ENCODE data around the gene RAB33A.
"Not testable (repeated sequence)": the region's sequence is repeated elsewhere in the genome, so short reads cannot be mapped to it uniquely, and the experiment has no call there.

RAB33A gene

DNA sequence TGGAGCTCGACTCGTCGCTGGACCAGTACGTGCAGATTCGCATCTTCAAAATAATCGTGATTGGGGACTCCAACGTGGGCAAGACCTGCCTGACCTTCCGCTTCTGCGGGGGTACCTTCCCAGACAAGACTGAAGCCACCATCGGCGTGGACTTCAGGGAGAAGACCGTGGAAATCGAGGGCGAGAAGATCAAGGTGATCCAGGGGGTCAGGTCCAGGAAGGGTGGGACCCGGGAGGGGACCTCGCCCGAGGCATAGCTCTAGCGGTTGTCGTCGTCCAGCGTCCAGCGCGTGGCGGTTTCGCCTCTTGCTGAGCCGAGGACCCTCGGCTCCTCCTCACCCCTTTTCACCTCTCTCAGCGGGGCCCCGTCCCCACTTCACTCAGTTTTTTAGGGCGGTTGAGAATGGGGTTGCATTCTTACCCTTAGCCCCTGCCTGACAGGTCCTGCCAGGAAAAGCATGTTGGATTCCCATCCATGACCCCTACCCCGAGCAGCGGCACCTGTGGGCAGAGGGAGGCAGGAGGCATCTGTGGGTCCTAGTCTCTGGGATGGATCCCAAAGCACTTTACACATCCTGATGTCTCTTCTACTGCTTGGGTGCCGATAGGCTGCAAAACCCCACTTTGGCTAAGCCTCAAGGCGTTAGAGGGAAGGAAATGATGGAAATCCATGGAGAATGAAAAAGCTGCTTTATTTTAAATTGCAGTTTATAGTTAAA is 524 bp downstream of the RAB33A start:
- DNase-seq, result no peak

DNA sequence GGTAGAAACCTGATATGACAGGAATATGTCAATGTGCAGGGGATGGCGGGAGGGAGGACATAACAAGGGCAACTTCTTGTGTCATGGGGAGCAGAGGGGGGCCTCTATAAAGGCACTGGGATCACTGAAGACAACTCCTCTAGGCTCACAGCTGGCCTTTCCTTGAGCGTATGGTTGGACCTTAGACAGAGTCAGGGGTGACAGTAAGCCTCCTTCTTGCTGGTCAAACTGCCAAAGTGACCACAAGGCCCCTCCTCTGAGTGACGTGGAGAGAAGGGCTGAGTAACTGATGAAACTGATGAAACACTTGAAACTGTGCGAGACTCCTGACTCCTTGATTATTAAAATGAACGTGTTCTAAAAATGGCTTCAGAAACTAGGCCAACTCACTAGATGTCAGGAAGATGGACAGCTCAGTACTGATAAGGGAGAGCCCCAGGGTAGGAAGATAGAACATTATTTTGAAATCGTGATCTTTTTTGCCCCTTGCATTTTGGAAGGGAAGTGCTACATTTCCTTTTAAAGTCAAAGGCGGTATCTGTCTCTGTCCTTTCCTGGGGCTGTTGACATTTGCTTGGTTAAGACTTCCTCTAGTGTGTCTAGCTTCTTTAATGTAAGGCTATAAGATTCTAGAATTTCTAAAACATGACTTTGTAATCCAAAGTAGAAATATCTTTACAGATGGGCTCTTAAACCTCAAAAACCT is 1.6 kb downstream of the RAB33A start:
- DNase-seq, result no peak

DNA sequence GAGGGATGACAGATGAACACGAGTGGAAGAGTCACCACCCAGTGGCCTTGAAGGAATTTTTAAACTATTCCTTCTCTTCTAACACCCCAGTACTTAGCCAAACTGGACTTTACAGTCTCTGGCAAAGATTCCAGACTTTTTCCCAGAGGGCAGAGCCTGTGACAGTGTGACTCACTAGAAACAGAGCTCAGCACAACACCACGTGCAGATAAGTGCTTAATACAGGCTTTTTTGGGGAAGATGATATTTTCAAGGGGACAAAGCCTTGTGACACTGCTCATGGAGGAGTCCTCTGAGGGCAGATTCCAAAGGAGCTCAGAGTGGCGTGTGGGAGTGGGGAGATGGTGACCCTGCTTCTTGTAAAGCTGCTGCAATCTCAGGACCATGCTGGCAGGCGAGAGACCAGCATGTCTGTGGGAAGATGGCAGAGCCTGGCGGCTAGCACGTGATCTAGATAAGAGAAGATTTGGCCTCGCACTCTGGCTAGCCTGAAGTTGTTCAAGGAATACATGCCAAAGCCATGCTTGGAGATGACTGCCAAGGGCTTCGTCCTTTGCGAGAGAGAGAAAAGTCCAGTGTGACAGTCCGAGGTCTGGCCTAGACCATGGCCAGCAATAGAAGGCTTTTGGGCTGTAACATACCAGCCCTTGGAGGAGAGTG is 2.4 kb downstream of the RAB33A start:
- DNase-seq, result no peak

DNA sequence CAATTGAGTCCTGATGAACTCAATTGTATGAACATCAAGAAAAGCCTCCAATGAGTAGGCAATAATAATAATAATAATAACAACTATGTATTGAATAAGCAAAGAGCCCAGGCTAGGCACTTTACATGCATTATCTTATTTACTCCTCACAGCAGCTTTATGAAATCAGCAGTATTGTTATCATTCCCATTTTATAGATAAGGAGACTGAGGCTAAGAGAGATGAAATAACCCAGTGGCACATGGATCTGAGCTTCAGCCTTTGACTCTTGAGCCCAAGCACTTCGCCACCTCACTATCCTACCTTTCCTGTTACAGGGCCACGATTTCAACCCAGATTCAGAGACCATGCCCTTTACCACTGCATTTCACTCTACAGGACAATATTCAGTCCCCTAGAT is 3.2 kb downstream of the RAB33A start:
- DNase-seq, result no peak

DNA sequence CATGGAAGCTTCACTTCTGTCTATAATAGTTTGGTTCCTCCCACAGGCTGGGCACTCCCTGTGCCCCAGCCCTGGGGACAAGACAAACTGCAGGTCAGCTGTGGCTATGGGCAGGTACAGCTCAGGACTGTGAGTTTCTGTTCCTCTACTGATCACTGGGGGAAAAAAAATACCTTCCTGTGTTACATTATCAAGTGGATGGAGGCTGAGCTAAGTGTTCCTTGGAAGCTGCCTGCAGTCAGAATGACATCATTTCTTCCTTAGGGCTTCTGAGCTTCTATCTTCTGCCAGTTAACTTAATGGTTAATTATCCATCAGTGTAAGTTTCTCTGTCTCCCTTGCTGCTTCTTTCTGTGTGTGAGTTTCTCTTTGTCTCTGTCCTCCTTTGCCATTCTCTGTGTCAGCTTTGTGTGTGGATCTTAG is 4.6 kb downstream of the RAB33A start:
- no peak for DNase-seq

DNA sequence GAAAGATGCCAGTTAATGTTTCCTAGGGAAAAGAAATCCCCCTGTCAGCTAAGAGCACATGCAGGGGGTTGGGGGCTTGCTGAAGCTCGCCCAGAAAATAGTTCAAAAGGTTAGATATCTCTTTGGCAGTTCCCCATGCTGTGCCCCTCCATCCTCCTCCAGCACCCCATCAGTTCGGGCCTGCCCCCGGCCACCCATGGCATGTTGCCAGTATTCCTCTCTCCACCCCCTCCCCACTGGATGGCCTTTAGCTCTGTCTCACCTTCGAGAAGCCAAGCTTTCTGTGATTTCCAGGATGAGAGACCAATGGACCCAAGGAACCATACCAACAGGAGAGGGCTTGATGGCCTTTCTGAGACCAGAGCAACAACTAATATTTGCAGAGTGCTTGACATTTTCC is 5.2 kb downstream of the RAB33A start:
- DNase-seq, result no peak

DNA sequence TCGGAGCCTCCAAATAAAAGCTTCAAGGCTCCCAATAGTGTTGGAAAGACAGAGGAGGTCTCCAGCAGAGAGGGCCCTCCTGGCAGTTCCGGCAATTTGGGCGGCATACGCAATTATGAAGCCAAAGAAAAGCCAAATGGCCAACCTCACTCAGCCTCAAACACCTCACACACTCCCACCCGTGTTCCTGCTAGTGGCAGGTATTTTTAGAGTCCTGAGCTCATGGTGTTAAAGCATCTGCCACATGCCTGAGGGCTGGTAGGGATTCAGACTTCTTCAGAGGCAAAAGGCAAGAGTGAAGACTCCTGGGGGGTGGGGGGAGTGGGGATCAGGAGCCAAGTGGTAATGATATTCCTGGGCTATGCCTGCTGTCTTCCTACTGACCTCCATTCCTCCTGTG is 7.4 kb downstream of the RAB33A start:
- DNase-seq, result no peak

DNA sequence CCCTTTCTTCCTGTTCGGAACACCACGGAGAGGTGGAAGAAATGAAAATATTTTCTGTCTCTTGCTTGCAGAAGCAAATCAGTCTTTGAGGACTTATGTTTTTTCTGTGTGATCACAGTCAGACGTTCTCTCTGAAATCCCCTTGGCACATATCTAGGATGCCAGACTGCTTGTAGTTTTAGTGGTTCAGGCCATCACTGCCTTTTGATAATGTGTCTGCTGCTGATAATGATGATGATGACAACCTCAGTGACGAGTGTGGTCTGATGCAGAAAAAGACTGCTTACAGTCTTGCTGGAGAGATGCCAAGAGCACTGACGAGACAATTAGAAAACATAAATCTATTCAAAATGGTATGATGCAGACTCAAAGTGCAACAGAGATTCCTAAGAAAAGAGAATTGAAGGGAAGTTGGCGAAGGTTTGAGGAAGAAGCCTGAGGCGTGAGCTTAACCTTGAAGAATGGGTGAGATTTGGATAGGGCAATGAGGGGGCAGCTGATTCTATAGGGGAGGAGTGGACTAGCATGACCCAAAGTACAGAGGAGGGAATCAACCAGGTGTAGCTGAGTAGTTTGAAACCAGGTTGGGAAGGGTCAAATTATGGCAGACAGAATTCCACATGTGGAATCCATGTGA is 7.9 kb downstream of the RAB33A start:
- DNase-seq, result no peak

DNA sequence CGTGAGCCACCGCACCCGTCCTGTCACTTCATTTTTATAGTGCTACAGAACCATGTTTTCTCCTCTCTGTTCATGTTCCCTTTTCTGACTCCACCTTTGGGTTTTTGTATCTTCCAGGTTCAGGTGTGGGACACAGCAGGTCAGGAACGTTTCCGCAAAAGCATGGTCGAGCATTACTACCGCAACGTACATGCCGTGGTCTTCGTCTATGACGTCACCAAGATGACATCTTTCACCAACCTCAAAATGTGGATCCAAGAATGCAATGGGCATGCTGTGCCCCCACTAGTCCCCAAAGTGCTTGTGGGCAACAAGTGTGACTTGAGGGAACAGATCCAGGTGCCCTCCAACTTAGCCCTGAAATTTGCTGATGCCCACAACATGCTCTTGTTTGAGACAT is 12.4 kb downstream of the RAB33A start:
- no peak for DNase-seq

DNA sequence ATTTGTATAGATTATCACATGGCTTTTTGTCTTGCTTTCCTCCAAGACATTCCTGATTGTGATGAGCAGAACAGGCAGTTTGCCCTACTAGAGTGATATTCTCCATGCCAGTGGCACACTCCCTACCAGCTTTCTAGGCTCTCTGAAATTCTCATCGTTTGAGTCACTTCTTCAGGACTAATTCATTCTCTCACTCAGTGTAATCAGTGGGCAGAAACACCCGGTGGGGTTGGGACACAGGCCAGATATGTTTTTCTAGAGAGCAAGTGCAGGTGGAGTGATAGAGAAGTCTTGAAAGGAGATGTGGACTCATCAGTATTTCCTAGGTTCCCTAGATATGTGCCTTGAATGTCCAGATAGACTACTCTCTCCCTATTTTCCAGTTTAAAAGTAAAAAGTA is 13.1 kb downstream of the RAB33A start:
- DNase-seq, result no peak

DNA sequence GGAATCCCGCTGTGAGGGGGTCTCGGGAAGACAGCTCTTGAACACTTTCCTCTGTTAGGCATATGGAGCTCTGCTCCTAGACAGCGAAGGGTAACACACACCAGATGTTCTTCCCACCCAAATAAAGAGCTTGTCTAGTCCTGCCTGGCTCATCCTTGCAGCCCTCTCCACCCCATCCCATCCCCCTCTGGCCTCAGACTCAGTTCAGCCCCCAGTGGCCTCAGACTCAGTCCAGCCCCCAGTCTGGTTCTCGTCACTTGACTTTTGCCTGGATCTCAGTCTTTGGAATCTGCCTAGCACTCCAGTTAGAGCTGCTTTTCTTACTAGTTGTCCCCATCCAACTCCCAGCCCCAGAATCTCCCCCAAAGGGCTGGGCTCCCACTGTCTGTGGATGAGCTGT is 14.9 kb downstream of the RAB33A start:
- no peak for DNase-seq

DNA sequence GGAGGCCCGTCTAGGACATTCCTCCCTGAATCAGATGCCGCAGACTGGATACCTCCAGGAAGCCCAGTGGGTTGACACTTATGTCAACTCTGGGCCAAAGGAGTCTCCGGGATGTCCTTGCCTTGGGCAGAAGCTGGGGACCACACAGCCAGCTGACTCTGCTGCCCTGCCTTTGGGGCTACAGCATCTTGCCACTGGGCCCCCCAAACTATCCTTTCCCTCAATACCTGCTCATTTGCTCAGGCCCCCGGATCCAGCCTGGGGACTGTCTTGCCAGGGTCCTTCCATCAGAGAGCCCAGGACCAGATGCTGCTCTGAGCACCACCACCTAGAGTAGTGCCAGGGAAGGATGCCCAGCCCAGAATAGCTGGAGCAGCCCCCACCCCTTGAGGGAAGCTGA is 19.0 kb downstream of the RAB33A start:
- no peak for DNase-seq

DNA sequence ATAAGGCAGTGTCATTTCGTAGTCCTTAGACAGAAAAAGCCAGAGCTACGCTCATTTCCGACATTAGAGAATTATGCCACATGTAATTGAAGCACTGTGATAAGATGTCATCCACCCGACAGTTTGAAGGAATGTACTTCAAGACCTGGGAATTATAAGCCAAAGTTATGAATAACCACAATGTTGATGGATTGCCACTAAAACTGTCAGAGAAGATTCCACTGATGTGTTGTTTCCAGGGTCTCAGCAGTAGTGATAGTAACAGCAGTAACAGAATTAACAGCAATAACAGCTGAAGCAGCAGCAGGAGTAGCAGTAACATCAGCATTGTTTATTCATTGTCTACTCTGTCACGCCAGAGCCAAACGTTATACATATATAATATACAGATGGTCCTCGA is 24.7 kb downstream of the RAB33A start:
- no peak for DNase-seq

DNA sequence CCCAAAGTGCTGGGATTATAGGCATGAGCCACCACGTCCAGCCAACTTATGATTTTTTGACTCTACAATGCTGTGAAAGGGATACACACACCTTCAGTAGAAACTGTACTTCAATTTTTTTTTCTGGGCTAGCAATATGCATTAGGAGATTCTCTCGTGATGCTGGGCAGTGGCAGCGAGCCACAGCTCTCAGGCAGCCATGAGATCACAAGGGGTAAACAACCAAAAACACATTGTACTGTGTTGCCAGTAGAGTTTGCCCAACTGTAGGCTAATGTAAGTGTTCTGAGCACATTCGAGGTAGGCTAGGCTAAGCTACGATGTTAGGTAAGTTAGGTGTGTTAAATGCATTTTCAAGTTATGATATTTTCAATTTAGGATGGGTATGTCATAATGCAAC is 25.7 kb downstream of the RAB33A start:
- DNase-seq, result no peak

DNA sequence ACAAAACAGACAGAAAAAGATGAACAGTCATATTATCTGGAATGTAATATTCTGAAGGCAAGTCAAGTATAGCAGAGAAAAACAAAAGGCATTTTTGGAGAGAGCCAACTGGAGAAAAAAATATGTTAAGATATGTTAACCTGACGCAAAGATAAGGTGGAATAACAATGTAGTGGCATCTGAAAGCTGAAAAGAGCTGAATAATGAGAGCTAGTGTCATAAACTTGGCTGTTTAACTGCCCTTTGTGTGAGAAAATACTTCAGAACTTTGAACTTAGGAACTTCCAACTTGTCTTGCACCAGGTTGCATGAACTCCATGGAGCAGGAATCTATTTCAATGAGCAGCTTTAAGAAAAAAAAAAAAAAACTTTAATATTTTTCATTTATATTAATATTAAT is 32.9 kb downstream of the RAB33A start:
- DNase-seq, result no peak

DNA sequence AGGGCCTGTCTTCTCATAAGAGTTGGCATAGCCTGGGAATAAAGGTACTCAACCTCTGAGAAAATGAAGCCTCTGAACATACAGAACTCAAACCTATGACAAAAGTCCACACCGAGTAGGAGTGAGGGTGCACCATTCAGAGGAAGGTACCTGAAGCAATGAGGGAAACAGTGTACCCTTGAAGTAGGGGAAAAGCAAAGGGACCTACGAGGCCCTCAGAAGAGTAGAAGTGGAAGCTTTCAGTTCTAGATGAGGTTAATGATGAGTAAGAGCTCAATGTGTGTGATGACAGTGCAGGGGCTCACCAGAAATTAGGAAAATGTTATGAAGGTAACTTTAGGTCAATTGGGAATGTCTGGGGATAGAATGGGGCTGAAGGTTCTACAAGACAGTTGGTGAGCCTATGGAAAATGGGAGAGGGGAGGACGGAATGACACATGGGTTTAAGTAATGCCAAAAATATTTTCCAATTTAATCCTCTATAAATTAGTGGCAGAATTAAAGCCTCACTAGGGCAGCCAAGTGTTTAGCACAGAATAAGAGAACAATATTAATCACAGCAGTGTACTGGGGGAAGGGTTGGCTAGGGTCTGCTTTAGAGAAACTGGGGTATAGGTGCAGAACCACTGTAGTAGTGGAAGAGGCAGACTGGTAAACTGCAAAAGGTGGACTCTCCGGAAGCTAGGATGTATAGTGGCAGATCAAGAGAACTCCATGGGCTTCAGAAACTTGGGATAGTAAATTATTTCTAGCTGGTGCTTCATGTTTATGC is 39.8 kb downstream of the RAB33A start:
- DNase-seq, result no peak

DNA sequence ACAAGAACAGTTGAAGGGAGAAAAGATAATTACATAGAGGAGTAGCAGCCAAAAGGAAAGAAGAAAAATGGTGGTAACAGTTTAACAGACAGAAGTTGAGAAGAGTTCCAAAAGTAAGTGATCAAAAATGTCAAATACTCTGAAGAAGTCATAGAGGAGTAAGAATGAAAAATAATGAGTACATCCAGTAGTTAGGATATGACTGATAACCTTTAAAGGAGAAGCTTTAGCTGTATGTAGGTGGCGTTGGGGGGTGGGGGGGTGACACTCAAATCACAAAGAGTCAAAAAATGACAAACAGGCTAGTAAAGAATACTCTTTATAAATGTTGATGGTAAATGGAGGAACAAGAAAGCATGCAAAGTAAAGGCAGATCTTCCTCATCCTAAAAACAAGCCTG is 40.6 kb downstream of the RAB33A start:
- no peak for DNase-seq

DNA sequence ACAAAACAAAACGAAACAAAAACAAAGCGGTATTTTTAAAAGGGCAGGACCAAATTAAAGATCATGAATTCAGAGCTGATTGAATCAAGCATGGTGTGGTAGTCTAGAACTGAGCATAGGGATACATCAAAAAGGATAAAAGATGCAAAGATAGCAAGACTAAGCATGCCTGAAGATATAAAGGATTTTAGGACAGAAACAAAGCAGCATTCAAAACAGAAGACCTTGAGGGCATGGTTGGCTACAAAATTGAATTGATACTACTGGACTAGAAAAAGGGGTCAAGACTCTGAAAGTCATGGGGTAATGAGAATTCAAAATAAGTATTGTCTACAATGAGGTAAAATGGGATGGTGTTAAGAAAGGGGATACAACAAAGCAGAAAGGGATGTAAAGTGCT is 41.6 kb downstream of the RAB33A start:
- no peak for DNase-seq

DNA sequence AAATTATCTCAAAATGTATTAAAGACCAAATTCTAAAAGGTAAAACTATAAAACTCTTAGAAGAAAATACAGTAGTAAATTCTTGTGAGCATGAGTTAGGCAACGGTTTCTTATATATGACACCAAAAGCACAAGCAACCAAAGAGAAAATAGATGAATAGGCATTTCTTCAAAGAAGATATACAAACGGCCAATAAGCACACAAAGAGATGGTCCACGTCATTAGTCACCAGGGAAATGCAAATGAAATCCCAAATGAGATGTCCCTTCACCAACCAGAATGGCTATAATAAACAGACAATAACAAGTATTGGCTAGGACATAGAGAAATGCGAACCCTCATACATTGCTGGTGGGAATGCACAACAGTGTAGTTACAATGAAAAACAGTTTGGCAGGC is 44.6 kb downstream of the RAB33A start:
- no peak for DNase-seq

DNA sequence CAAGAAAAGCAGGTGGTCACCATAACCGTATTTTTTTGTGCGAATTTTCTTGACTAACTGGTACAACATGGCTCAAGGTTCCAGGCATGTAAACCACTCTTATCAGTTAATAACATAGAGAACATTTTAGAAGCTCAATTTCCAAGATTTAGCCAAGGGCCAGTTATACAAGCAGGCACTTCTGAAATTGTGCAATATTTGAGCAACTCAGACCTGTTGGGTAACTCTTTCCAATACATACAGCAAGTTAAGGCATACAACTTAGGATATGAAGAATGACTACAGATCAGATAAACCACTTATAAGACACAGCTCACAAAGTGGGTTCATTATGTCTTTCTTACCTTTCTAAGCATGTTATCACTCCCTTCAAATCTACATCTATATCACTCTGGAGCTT is 53.0 kb downstream of the RAB33A start:
- no peak for DNase-seq

DNA sequence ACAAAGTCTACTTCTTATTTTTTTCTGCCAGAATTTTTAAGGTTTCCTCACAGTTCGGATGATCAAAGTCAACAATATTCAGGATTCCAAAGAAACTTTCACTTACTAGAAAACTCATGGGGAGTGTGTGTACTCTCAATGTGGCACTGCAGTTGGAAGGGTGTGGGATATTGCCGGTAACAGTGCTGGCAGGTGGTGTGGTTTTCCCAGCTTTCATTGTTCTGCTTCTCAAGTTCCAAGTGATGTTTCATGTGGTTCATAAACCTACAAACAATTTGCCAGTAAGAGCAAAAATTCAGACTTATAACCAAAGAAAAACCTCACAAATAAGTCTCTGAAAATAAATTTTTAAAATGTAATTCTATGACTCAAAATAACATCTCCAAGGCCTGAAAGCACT is 57.1 kb downstream of the RAB33A start:
- no peak for DNase-seq

DNA sequence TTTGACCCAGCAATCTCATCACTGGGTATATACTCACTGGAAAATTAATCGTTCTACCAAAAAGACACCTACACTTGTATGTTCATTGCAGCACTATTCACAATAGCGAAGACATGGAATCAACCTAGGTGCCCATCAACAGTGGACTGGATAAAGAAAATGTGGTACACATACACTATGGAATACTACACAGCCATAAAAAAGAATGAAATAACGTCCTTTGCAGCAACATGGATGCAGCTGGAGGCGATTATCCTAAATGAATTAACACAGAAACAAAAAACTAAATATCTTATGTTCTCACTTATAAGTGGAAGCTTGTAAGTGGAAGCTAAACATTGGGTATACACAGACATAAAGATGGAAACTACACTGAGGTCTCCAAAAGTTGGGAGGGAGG is 59.4 kb downstream of the RAB33A start:
- not testable (repeated sequence) for DNase-seq
